SK-N-MC (cell line): Measurements from ENCODE around the gene CXCL16.

Experiments
- EZH2 ChIP-seq: fragments of 200-600 bp; sonication (generic); IDR thresholded peaks from one replicate; pipeline ENCODE4 v1.6.1; 2017; ENCODE audit warnings: antibody characterized with exemption
- FOXP2 ChIP-seq: optimal IDR thresholded peaks from 2 replicates; pipeline ENCODE3; 2011; ENCODE audit warnings: mild to moderate bottlenecking, moderate library complexity; ENCODE audit not compliant: insufficient read depth; ENCODE audit errors: extremely low read length, control extremely low read depth
- POLR2AphosphoS5 ChIP-seq: IDR thresholded peaks from 2 replicates; pipeline ENCODE4 v1.6.1; 2012; ENCODE audit warnings: mild to moderate bottlenecking, low read depth, low read length, borderline replicate concordance

- no peak for TF ChIP-seq EZH2
- no peak for TF ChIP-seq POLR2AphosphoS5
- no peak for TF ChIP-seq FOXP2
Measured at GRCh38 chr17:4703330-4703691, 36.4 kb downstream of the CXCL16 start.
